Measurements from ENCODE around the gene SNRK. TPM values are rescaled to one million over a fixed set of nuclear protein-coding genes. Genes with fewer than 3 reads are reported as not detected.

The SNRK gene
- total and polyA plus RNA-seq, 10 donors: 12.0 to 121 (median 99.2) TPM

GRCh38 chr3:43361077-43361476 lies 74.7 kb downstream of the SNRK start:
- no peak for DNase-seq
- no peak overlapping the region for H3K4me3 ChIP-seq
- H3K9me3 ChIP-seq: peaks cover 0 to 25% (median 19%) of the 10 kb centered on the region in 8 donors
- no peak overlapping the region for H3K27ac ChIP-seq
- H3K27me3 ChIP-seq (replicated peaks in 1 of 7): no peaks in the 10 kb centered on the region
- 84 to 92% (median 87%) methylated on average over 3 to 5 of the region's 5 CpGs for WGBS, 5 donors
- peaks cover 0 to 13% (median 0%) of the 10 kb centered on the region in 6 donors for H3K36me3 ChIP-seq
- intact Hi-C loops (cut with DNase I; ENCODE audit: low total_unique reads): loop anchor here (10.0 kb wide), 1 partner anchor 136 kb away; no protein-coding TSS in a partner anchor
- no peak for TF ChIP-seq POLR2AphosphoS5 (IDR thresholded peaks at IDR 0.05)
- no peak for TF ChIP-seq CTCF (IDR thresholded peaks at IDR 0.05 in 8 of 11, conservative IDR thresholded peaks at IDR 0.05 in 3 of 11)
- TF ChIP-seq POLR2A (IDR thresholded peaks at IDR 0.05): no peak
- H3K4me1 ChIP-seq: peaks cover 0 to 12% (median 2%) of the 10 kb centered on the region in 6 donors

- peaks cover 0 to 15% (median 11%) of the 10 kb centered on the region in 8 donors for H3K9me3 ChIP-seq
- H3K27ac ChIP-seq: peak overlapping the region in 1 of 8 donors; percentile 59
- WGBS, 5 donors: 91 to 95% (median 92%) methylated on average over 3 to 4 of the region's 4 CpGs
- no peak overlapping the region for H3K4me3 ChIP-seq
- no peak for TF ChIP-seq CTCF (IDR thresholded peaks at IDR 0.05 in 8 of 11, conservative IDR thresholded peaks at IDR 0.05 in 3 of 11)
- TF ChIP-seq POLR2AphosphoS5 (IDR thresholded peaks at IDR 0.05): no peak
- H3K4me1 ChIP-seq: peaks cover 0 to 21% (median 2%) of the 10 kb centered on the region in 6 donors
- DNase-seq: no peak
- peaks cover 0 to 20% (median 0%) of the 10 kb centered on the region in 6 donors for H3K36me3 ChIP-seq
- intact Hi-C loops (cut with DNase I; ENCODE audit: low total_unique reads): loop anchor here (10.0 kb wide), 1 partner anchor 137 kb away; no protein-coding TSS in a partner anchor
- H3K27me3 ChIP-seq (replicated peaks in 1 of 7): no peaks in the 10 kb centered on the region
Observed at GRCh38 chr3:43362183-43362582, 75.8 kb downstream of the SNRK start.

DNA sequence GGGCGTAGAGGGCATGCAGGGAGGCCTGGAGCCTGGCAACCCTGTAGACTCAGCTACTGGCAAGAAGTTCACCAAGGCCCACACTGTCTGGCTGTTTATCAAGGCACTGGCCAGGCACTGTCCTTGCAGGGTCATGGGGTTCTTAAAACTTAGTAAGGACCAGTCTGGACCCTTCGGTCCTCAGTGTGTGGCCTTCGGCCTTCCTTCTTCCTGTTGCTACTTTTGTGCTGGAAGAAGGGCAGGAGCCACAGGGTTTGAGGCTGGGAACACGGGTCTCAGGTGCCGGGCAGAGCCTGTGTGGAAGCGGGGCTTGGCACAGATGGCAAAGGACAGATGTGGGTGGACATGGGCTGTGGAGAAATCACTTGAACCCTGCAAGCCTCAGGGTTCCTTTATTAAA lies 76.6 kb downstream of the SNRK start:
- peaks cover 0 to 21% (median 2%) of the 10 kb centered on the region in 6 donors for H3K4me1 ChIP-seq
- peaks cover 0 to 20% (median 0%) of the 10 kb centered on the region in 6 donors for H3K36me3 ChIP-seq
- H3K4me3 ChIP-seq: no peak overlapping the region
- WGBS, 5 donors: 73 to 94% (median 86%) methylated on average over 6 of the region's 6 CpGs
- intact Hi-C loops (cut with DNase I; ENCODE audit: low total_unique reads): loop anchor here (10.0 kb wide), 1 partner anchor 138 kb away; no protein-coding TSS in a partner anchor
- DNase-seq: no peak
- peak overlapping the region in 4 of 8 donors; percentile 2 to 59 (median 18) for H3K27ac ChIP-seq
- H3K27me3 ChIP-seq (replicated peaks in 1 of 7): no peaks in the 10 kb centered on the region
- TF ChIP-seq POLR2AphosphoS5 (IDR thresholded peaks at IDR 0.05) (no peak), CTCF (IDR thresholded peaks at IDR 0.05 in 8 of 11, conservative IDR thresholded peaks at IDR 0.05 in 3 of 11) (no peak), POLR2A (IDR thresholded peaks at IDR 0.05) (no peak)
- peaks cover 0 to 7% (median 4%) of the 10 kb centered on the region in 8 donors for H3K9me3 ChIP-seq

DNA sequence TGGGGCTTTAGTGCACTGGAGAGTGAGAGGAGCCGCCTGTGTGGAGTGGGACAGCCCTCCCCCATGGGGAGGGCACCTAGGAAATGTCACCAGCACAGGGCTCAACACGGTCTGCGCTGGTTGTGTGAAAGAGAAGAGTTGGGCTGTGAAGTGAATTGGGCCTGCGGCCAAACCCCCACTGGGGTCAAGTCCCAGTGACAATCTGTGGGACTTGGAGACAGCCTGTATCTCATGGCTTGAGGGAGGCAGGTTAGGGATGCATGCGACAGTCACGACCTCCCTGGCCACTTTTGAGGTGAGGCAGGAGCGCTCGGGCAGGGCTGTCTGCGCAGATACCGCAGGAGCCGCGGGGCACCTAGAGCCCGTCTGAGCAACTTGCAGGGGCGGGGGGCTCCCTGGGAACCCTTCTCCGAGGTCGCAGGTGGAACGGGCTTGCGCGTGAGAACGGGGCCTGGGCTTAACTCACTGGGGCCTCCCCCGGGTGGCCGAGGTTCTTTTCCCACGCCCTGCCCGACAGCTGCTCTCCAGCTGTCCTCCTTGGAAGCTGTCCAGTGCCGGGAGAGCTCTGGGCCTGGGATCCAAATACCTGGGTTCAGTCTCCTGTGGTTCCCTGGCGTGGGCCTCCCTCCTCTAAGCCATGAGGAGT lies 77.4 kb downstream of the SNRK start:
- Histone ChIP-seq H3K36me3 (peaks cover 0 to 20% (median 0%) of the 10 kb centered on the region in 6 donors), H3K4me3 (no peak overlapping the region), H3K9me3 (no peaks in the 10 kb centered on the region), H3K27ac (peak overlapping the region in 3 of 8 donors; percentile 4 to 59 (median 32)), H3K4me1 (peaks cover 0 to 26% (median 2%) of the 10 kb centered on the region in 6 donors), H3K27me3 (replicated peaks in 1 of 7) (no peaks in the 10 kb centered on the region)
- 78 to 94% (median 85%) methylated on average over 9 to 26 of the region's 26 CpGs for WGBS, 5 donors
- peak; percentile 41 to 69 (median 62) for TF ChIP-seq POLR2AphosphoS5 (IDR thresholded peaks at IDR 0.05)
- TF ChIP-seq CTCF (IDR thresholded peaks at IDR 0.05 in 8 of 11, conservative IDR thresholded peaks at IDR 0.05 in 3 of 11): no peak
- no peak for DNase-seq
- intact Hi-C loops (cut with DNase I; ENCODE audit: low total_unique reads): loop anchor here (10.0 kb wide), 1 partner anchor 139 kb away; no protein-coding TSS in a partner anchor
